Stimulated activated CD4-positive, alpha-beta T cell treated with anti-CD3 and anti-CD28 coated beads, Interleukin-12 subunit alpha, Interleukin-12 subunit beta, amount 100 ng/mL, for 24 hours (primary cell): ENCODE results near the gene LACRT.
"Not testable (repeated sequence)": the region's sequence is repeated elsewhere in the genome, so short reads cannot be mapped to it uniquely, and the experiment has no call there.

ENCODE experiments used
- DNase-seq, 2 experiments: peaks; one replicate each; pipeline ENCODE4 v3.0.0-alpha.2; 2020; ENCODE audit warnings: low read depth in 2 of 2

The LACRT gene

DNA sequence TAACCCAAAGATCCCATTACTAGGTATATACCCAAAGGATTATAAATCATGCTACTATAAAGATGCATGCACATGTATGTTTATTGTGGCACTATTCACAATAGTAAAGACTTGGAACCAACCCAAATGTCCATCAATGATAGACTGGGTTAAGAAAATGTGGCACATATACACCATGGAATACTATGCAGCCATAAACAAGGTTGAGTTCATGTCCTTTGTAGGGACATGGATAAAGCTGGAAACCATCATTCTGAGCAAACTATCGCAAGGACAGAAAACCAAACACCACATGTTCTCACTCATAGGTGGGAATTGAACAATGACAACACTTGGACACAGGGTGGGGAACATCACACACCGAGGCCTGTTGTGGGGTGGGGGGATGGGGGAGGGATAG, 4.4 kb upstream of the LACRT start:
- not testable (repeated sequence) for DNase-seq

DNA sequence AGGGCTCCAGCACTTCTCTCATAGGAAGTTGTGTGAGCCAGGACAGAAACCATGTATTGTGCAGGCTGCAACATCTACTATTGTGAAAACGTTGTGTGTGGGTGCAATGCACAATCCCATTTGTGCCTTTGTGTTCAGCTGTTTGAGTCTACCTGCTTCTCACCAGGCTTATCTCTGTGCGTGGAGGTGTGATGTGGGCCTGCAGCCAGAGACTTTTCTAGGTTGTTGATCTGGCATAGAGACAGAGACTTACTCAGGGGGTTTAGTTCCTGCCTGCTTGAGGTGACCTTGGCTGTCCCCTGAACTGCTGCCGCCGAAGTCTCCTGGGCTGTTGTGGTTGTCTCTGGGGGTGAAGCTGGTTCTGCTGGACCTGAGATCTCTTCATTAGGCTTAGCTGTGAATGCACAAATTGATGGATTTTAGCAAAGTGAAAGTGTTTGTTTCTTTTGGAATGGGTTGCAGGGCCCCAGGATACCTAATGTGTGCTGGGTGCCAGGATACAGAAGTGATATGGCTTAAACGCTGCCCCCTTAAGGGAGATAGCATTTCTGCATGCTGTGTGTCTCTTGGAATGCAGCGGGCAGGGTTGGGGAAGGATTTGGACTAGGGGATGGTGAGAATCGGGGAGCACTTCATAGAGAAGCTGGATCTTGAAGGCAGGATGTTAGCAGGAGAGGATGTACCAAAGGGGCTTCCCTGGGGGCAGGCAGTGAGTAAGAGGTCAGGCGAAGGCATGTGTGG, 2.5 kb downstream of the LACRT start:
- no peak for DNase-seq

DNA sequence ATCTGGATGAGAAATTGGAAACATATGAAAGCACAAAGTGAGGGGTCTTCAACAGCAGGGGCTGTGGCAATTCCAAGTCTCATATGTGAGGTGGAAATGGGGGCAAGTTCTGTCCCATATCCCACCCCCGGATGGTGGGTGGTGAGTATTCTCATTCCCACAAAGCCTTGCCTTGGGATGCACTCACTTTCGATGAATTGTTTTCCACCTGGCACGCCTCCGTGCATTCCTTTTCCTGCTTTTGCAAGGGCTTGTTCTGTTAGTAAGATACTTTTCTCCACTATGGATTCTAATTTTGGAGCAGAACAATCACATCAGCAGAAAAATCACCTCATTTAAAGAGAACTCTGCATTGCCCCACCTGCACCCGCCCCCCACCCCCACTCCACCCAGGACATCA, 3.1 kb downstream of the LACRT start:
- DNase-seq: no peak

DNA sequence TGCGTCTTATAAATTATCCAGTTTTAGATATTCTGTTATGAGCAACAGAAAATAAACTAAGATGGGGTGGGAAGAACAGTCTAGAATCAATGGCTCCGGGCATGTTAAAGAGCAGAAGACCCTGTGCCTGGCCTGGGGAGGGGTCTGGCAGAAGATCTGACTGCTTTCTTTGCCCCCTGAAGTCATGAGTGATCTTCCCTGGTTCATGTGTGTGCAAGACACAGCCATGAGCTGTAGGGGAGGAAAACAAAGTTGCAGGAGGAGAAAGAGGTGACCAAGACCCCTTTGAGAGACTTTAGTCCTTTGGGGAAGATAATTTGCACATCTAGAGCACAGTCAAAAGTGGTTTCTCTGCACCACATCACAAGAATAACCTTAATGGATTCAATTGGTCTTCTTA, 4.8 kb downstream of the LACRT start:
- DNase-seq: no peak

DNA sequence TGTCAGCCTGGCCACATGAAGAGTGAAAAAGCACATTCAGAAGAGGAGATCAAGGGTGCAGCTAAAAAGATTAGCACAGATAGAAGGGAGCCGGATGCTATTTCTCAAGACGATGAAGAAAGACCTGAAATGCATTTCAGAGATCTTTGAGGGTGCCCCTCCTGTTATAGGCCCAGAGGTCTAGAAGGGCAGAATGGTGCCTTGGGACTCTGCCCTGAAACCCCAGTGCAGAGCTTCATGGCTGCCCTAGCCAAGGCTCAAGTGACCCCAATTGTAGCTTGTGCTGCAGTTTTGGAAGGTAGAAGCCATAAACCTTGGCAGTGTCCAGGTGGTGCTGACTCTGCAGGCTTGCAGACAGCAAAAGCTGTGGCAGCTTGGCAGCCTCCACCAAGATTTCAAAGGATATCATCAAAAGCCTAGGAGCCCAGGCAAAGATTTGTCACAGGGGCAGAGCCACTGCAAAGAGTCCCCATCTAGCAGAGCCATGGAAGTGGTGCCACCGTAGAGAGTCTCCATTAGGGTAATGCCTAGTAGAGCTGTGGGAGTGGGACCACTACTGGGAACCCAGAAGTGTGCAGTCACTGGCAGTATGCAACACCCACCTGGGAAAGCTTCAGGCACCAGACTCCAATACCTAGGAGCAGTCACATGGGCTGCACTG, 6.4 kb downstream of the LACRT start:
- no peak for DNase-seq

DNA sequence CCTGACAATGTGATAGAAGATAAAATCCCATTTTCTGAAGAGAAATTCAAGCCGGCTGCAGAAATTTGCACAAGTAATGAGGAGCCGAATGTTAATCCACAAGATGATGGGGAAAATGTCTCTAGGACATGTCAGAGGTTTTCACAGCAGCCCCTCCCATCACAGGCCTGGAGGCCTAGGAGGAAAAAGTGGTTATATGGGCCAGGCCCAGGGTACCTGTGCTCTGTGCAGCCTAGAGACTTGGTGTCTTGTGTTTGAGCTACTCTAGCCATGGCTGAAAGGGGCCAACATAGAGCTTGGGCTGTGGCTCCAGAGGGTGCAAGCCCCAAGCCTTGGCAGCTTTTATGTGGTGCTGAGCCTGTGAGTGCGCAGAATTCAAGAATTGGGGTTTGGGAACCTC, 7.4 kb downstream of the LACRT start:
- DNase-seq: no peak

DNA sequence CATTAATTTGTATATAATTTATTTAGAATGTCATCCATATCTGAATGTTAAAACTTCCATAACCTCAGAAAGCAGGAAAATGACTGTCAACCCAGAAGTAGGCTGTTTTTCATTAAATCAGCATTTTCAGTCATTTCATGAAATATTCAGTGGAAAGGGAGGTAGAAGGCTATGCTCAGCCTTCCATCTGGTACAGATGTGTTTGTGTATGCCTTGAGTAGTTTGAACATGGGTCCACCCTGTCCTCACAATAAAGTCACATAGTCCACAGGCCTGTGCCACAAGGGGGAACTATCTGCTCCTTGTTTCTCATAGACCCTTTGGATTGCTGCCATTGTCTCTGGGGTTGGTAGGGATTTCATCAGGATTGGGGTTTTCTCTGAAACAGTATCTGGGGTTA, 9.1 kb downstream of the LACRT start:
- no peak for DNase-seq

DNA sequence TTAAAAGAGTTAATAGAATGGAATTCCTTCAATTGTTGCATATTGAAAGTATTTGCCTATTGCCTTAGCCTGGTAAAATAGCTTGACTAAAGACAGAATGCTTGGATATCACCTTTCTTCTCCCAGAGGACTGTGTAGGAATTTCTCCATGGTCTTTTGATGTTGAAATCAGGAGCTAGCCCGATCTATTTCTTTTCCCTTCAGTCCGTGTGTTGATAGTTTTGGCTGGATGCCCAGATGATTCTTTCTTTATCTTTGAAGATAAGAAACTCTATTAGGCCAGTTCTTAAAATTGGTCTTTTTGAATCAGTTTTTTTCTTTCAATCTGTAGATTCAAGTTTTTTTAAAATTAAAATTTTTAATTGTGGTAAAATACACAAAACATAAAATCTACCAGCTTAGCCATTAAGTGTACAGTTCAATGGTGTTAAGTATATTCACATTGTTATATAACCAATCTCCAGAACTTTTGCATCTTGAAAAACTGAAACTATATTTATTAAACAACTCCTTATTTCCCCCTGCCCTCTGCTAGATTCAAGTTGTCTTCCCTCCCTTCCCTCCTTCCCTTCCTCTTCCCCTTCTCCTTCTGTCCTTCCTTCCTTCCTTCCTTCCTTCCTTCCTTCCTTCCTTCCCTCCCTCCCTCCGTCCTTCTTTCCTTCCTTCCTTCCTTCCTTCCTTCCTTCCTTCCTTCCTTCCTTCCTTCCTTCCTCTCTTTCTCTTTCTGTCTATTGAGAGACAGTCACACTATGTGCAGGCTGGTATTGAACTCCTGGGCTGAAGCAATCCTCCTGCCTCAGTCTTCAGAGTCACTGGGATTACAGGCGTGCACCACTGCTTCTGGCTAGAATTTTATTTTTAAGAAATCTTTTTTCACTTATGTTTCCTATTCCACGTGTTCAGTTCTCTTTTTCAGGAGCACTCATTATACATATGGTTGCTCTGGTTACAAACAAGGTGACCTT, 10.1 kb downstream of the LACRT start:
- no peak for DNase-seq

DNA sequence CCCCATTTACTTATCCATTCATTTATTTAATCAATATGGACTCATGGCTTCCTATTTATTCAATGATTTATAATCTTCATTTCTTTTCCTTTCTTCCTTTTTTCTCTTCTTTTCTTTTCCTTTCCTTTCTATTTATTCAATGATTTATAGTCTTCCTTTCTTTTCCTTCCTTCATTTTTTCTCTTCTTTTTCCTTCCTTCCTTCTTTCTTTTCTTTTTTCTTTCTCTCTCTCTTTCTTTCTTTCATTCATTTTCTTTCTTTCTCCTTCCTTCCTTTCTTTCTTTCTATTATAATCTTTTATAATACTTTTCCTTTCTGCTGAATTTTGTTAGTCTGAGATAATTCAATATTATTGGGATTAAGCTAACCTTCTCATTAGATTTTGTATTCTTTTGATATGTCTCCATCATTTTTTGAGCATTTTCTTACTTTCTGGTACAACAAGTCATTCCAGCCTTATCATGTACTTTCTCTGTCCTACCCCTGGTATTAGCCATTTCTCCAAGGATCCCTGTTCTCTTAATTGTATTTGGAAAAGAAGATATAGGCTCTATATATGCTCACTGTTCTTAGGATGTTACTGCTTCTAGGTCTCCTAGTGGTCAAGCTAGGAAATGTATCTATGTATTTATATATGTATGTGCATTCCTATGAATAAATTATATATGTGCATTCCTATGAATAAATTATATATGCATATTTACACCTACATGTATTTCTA, 12.1 kb downstream of the LACRT start:
- DNase-seq: no peak

DNA sequence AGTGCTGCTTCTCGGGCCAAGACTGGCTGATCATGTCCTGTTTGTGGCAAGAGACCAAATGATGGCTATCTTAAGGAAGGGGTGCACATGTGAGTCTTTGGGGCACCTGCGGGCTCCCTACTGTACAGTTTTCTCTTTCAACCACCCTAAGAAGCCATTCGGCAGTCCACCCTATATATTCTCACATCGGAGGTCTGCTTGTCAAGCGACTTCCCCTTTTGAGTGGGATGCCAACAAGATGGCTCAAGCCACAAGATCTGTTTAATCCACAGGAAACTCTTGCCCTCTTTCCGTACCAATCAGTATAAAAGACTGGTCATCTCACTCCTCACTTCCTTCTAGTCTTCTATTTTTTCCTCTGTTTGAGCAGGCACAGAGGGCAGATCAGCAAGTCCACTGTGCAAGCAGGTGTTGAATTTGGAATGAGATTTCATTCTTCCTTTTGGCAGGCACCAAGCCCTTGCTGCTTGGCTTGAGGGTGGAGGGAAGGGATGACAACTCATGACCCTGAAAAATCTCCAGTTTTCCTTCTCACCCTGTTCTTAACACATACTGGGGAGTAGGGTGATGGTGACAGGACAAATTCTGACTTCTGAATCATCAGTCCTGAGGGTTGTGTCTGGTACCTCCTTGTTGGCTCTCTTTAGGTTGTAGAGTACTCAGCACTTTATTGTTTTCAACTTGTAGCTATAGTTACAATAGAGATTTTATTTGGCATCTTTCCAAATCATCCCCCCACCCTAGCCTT, 17.6 kb downstream of the LACRT start:
- no peak for DNase-seq

DNA sequence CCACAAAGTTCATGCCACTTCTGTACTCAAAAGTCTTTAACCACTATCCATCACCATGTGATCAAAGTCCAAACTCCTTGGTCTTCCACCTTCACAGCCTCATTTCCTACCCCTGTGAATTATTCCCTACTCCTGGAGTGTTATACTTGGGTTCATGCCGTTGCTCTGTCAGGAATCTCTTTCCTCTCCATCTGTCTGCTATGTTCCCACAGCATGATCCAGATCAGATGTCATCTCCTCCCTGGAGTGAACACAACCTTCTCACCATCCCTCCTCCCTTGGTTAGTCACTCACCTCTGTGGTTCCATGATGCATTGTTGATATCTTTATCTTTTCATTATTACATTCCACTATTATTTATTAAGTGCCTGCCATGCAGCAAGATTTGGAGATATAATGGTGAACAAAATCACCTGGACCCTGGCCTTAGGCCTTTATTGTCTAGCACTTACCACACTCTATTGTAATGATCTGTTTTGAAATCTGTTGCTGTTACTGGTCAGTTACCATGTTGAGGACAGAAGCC, 22.4 kb downstream of the LACRT start:
- no peak for DNase-seq

DNA sequence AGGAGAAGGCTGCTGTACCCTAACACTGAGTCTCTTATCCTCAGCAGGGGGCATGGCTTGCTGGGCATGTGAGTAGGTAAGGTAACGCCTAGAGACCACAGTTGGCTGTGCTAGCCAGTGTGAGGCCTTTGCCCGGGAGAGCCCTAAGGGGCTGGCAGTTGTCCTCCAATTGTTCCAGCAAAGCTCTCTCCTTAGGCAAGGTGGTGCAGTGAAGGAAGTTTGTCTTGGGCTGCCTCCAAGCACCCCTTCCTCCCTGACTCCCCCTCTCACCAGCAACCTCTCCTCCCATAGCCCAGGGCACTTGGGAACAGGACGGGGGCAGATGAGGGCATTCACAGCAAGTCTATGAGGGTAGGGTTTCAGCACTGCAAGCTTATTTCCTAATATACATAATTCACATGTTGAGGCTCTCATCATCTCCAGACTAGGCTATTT, 23.0 kb downstream of the LACRT start:
- no peak for DNase-seq

DNA sequence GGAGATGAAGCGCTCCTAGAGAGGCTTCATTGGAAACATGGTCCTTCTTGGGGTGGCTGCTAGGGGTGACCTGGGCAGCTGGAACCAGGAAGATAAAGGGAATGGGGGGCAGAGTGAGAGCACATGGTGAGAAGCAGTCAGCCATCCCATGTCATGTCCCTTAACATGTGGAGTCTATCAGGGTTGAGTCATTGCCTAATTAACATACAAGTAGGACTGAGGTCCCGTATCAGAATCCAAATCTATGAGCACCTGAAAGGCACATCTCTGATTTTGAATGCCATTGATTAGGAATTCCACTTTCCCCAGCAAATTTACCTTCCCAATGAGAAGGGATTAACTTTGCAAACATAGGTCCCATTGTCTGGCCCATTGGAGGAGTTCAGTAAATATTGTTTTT, 25.9 kb downstream of the LACRT start:
- DNase-seq: no peak

DNA sequence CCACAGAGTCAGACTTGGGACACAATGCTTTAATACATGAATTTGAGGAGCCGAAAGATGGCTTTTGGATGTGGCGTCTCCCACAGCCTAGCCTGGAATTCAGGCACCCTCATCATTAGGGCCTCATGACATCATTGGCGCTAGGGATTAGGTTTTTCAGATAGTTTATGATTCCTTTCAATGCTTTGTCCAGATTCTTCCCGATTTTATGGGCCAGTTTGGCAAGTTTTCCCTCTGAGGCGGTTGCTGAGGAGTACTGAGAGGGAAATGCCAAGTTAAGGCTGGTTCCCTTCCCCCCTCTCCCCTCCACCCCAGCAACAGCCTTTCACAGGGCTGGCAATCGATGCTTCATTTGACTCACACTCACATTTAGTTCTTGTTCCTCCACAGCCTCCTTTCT, 26.5 kb downstream of the LACRT start:
- no peak for DNase-seq

DNA sequence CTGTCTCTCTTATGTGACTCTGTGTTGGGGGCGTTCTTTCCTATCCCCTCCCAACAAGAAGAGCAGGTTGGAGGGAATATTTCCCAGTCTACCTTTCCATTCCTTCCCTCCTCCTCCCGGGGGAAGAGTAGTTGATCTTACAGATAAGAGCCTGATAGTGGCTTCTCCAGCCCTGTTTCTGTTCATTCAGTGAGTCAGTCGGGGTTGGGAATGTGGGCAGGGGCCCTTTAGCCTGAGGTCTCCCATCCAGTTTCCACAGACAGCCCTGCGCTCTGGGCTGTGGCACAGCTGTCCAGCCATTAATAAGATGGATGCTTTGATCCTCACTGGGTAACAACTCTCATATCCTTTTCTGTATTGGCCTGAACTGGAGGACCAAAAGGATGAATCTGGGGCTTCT, 28.1 kb downstream of the LACRT start:
- DNase-seq: no peak

DNA sequence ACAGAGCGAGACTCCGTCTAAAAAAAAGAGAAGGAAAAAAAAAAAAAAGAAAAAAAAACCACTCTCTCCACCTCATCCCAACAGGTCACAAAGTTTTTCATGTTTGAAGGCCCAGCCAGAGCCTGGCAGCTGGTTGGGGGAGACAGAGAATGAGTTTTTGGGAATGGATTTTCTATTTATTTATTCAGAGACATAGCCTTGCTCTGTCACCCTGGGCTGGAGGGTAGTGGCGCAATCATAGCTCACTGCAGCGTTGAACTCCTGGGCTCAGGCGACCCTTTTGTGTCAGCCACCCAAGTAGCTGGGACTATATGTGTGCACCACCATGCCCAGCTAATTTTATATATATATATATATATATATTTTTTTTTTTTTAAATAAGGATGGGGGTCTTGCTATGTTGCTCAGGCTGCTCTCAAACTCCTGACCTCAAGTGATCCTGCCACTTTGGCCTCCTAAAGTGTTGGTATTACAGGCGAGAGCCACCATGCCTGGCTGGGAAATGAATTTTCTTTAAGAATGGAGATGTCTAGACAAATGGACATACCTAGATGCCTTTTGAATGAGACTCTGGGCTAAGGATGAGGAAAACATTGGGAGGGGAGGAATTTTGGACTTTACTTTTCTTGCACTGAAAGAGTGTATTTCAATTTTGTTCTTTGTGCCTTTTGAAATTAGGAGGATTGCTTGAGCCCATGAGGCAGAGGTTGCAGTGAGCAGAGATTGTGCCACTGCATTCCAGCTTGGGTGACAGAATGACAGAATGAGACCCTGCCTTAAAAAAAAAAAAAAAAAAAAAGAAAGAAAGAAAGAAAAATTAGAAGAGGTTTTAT, 29.3 kb downstream of the LACRT start:
- no peak for DNase-seq

DNA sequence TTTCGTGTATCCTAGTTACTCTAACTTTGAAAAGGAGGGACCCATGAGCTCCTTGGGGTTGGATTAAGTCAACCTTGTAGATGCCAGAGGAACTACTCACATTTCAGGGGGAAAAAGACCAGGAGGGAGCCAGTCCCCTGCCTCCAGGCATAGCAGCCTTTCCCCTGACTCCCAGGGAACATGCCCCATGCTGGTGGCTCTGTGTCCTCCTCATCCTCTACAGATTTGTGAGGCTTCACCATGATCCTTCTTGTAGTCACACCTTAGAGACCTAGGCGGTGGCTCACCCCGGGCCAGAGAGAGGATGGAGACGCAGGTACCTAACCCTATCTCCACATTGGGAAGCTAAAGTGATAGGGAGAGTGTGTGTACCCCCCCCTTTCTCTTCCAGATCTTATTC, 30.3 kb downstream of the LACRT start:
- no peak for DNase-seq

DNA sequence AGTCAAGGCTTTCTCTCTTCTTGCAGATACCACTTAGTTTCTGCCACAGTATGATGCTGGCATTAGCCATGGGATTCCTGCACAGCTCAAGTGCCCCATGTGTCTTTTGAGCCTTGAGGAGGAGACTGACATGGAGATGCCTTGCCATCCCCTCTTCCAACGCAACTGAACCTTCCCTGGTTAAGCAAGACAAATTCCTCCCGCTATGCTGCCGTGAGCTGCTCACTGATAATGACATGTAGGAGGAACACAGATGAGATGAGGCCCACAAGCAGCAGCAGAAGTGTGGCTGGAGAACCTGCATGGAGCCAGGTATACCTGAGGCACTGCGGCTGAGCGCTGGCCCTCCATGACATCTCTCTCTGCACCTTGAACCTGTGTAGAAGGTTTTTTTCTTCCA, 30.8 kb downstream of the LACRT start:
- DNase-seq: no peak

DNA sequence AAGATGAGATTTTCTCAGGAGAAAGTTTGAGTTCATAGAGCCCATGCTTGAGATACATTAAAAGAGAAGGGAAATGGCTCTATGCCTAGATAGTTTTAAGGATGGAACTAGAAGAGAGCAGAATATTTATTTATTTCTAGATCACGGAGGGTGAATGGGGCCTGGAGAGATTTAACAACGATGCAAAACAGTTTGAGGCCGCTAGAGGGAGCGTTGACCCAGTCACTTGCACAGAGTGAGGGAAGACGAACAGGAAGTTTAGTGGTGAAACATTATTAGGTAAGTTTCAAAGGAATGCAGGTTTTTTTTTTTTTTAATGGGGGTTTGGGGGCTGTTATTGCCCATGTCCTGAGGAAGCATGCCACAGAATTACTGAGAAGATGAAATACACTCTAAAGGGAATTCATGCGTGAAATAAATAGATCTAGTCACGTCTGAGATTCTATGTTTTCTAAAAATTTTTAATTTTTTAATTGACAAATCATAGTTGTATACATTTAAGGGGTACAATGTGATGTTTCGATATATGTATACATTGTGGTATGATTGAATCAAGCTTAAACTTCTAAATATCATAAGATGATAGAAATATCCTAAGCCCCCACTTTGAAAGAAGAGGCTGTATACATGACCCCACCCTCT, 31.4 kb downstream of the LACRT start:
- peak; percentile 35 to 55 for DNase-seq
